Measurements from ENCODE around the gene FBXO41. TPM values are rescaled to one million over a fixed set of nuclear protein-coding genes. Genes with fewer than 3 reads are reported as not detected.

FBXO41 gene
- total and polyA plus RNA-seq, 2 donors (not counting 3 experiments of a cell fraction or from before 2014, with no cell fraction given) = 0.88 to 1.5 TPM

DNA sequence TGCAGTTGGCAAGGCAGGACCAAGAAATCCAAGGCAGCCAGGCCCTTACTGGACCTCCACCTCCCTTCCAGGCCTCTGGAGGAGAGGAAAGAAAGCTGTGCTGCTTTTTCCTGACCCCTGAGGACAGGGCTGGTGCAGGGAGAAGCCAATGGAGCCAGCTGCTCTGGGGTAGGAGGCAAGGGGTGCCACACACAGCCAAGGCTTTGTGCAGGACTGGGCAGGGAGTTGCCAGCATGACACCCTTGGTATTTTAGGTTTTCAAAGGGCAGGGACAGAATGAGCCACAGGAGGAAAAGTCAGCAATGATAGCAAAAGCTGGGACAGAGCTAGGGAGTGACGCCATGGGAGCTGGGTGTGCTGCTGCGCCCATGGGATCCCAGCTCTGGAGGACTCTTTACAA is 27.3 kb downstream of the FBXO41 start:
- Histone ChIP-seq H4K20me1 (replicated peaks; ENCODE audit: control insufficient read depth, extremely low read depth, insufficient read depth, low read length) (no peaks in the 10 kb centered on the region), H3K4me2 (ENCODE audit: insufficient read depth, low read length) (no peak overlapping the region), H3K4me1 (ENCODE audit: control insufficient read depth, extremely low read depth, insufficient read depth, low read length) (no peaks in the 10 kb centered on the region), H3K9me1 (replicated peaks; ENCODE audit: control insufficient read depth, extremely low read depth, insufficient read depth, low read length) (no peaks in the 10 kb centered on the region), H2AFZ (ENCODE audit: low read depth, low read length) (no peak overlapping the region), H3K4me3 (replicated peaks in 1 of 3; ENCODE audit: insufficient read depth in 1 of 3, low read depth in 1 of 3, low read length in 3 of 3) (no peak overlapping the region), H3K79me2 (ENCODE audit: control insufficient read depth, insufficient read depth, low read length) (no peaks in the 10 kb centered on the region), H3K27ac (ENCODE audit: insufficient read depth, low read depth, low read length) (no peak overlapping the region), H3K9ac (replicated peaks; ENCODE audit: extremely low read depth, insufficient read depth, low read length) (no peak overlapping the region), H3K27me3 (ENCODE audit: control insufficient read depth in 2 of 2, insufficient read depth in 2 of 2, low read length in 2 of 2) (no peaks in the 10 kb centered on the region), H3K9me3 (replicated peaks; ENCODE audit: control insufficient read depth, insufficient read depth, low read length) (no peaks in the 10 kb centered on the region), H3K36me3 (ENCODE audit: control insufficient read depth in 2 of 2, extremely low read depth in 1 of 2, insufficient read depth in 2 of 2, low read length in 2 of 2) (peaks cover 2 to 20% of the 10 kb centered on the region in 2 experiments)
- intact Hi-C loops (cut with micrococcal nuclease) (no loop called here), dilution Hi-C loops (cut with MboI; ENCODE audit: extremely low pct_ligation_motif_present, low sequenced_read_pairs) (no loop called here)
- no TSS peak for BruUV-seq (replicated peaks)
- POLR2A ChIA-PET = no interaction called here
- TF ChIP-seq GATA2 (IDR thresholded peaks at IDR 0.05; ENCODE audit: insufficient read depth, insufficient read length, low read depth, low read length) (no peak), EZH2 (IDR thresholded peaks at IDR 0.05; ENCODE audit: borderline replicate concordance, low read depth, low read length, severe bottlenecking) (no peak), POLR2AphosphoS5 (IDR thresholded peaks at IDR 0.05; ENCODE audit: insufficient read depth, low read depth, low read length) (no peak), MYC (IDR thresholded peaks at IDR 0.05; ENCODE audit: low read depth, low read length) (no peak), FOS (IDR thresholded peaks at IDR 0.05; ENCODE audit: borderline replicate concordance, insufficient read depth, low read length) (no peak)
- TF ChIP-seq, protein P1, sequence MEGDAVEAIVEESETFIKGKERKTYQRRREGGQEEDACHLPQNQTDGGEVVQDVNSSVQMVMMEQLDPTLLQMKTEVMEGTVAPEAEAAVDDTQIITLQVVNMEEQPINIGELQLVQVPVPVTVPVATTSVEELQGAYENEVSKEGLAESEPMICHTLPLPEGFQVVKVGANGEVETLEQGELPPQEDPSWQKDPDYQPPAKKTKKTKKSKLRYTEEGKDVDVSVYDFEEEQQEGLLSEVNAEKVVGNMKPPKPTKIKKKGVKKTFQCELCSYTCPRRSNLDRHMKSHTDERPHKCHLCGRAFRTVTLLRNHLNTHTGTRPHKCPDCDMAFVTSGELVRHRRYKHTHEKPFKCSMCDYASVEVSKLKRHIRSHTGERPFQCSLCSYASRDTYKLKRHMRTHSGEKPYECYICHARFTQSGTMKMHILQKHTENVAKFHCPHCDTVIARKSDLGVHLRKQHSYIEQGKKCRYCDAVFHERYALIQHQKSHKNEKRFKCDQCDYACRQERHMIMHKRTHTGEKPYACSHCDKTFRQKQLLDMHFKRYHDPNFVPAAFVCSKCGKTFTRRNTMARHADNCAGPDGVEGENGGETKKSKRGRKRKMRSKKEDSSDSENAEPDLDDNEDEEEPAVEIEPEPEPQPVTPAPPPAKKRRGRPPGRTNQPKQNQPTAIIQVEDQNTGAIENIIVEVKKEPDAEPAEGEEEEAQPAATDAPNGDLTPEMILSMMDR (IDR thresholded peaks at IDR 0.05; ENCODE audit: extremely low read depth in 1 of 2, insufficient read depth in 1 of 2, low read depth in 1 of 2, low read length in 2 of 2) = no peak
- TF ChIP-seq, protein P2, sequence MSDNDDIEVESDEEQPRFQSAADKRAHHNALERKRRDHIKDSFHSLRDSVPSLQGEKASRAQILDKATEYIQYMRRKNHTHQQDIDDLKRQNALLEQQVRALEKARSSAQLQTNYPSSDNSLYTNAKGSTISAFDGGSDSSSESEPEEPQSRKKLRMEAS (IDR thresholded peaks at IDR 0.05; ENCODE audit: insufficient read depth, insufficient read length) = no peak
- FAIRE-seq (no peak), DNase-seq (ENCODE audit: low read depth, low spot score) (no peak)
- CTCF ChIA-PET = interaction anchor here (0.9 to 1.7 kb wide), 3 partner anchors 10 to 32 kb away, joined by 3 to 6 read pairs (median 4); no protein-coding TSS in a partner anchor
